H9 (cell line): ENCODE results near the gene TSPAN31. TPM values are rescaled to one million over a fixed set of nuclear protein-coding genes. Genes with fewer than 3 reads are reported as not detected.

Experiments
- DNase-seq: peaks from one replicate; pipeline ENCODE4 v3.0.0-alpha.2; 2017
- H2AFZ ChIP-seq: one replicate; pipeline ENCODE4 v1.6.1; 2013; ENCODE audit warnings: mild to moderate bottlenecking, low read length, control low read depth, moderate library complexity
- H2AK5ac ChIP-seq: 2 replicates; pipeline ENCODE4 v1.6.1; 2013; ENCODE audit warnings: low read length, control low read depth, mixed read lengths; ENCODE audit not compliant: insufficient read length
- H2BK120ac ChIP-seq: one replicate; pipeline ENCODE4 v1.6.1; 2013; ENCODE audit warnings: low read depth, mild to moderate bottlenecking, low read length, control low read depth, inconsistent platforms; ENCODE audit not compliant: poor library complexity, severe bottlenecking
- H2BK12ac ChIP-seq: 2 replicates; pipeline ENCODE4 v1.6.1; 2013; ENCODE audit warnings: low read length, control low read depth, mixed read lengths, low read depth; ENCODE audit not compliant: insufficient read length
- H2BK15ac ChIP-seq: 2 replicates; pipeline ENCODE4 v1.6.1; 2013; ENCODE audit warnings: low read depth, low read length, control low read depth
- H2BK20ac ChIP-seq: one replicate; pipeline ENCODE4 v1.6.1; 2013; ENCODE audit warnings: low read depth, mild to moderate bottlenecking, low read length, control low read depth, inconsistent platforms; ENCODE audit not compliant: poor library complexity, severe bottlenecking
- H2BK5ac ChIP-seq: 2 replicates; pipeline ENCODE4 v1.6.1; 2013; ENCODE audit warnings: low read length, control low read depth, mixed read lengths; ENCODE audit not compliant: insufficient read length
- H3K14ac ChIP-seq: 2 replicates; pipeline ENCODE4 v1.6.1; 2013; ENCODE audit warnings: low read length, control low read depth; ENCODE audit not compliant: insufficient read depth
- H3K18ac ChIP-seq: 2 replicates; pipeline ENCODE4 v1.6.1; 2013; ENCODE audit warnings: low read depth, mild to moderate bottlenecking, mixed read lengths, low read length, control low read depth; ENCODE audit not compliant: insufficient read length
- H3K23ac ChIP-seq: 2 replicates; pipeline ENCODE4 v1.6.1; 2013; ENCODE audit warnings: low read length, control low read depth, mixed read lengths, low read depth; ENCODE audit not compliant: insufficient read length
- H3K23me2 ChIP-seq: 2 replicates; pipeline ENCODE4 v1.6.1; 2013; ENCODE audit warnings: low read depth, mild to moderate bottlenecking, mixed read lengths, low read length, control low read depth; ENCODE audit not compliant: insufficient read length, poor library complexity, severe bottlenecking
- H3K27ac ChIP-seq: 2 replicates; pipeline ENCODE4 v1.5.1; 2013; ENCODE audit warnings: low read length, control low read depth, mixed read lengths, low read depth; ENCODE audit not compliant: insufficient read length
- H3K27me3 ChIP-seq: 2 replicates; pipeline ENCODE4 v1.6.1; 2013; ENCODE audit warnings: low read length, control low read depth, inconsistent platforms; ENCODE audit not compliant: insufficient read depth
- H3K4ac ChIP-seq: 2 replicates; pipeline ENCODE4 v1.6.1; 2013; ENCODE audit warnings: low read depth, mild to moderate bottlenecking, control low read depth, inconsistent platforms, low read length, moderate library complexity
- H3K4me1 ChIP-seq: 2 replicates; pipeline ENCODE4 v1.6.1; 2013; ENCODE audit warnings: low read length, control low read depth, inconsistent platforms; ENCODE audit not compliant: insufficient read depth
- H3K4me2 ChIP-seq: 2 replicates; pipeline ENCODE4 v1.6.1; 2013; ENCODE audit warnings: low read length, control low read depth, mixed read lengths; ENCODE audit not compliant: insufficient read length, insufficient read depth
- H3K56ac ChIP-seq: 2 replicates; pipeline ENCODE4 v1.6.1; 2013; ENCODE audit warnings: low read depth, mild to moderate bottlenecking, mixed read lengths, low read length, control low read depth; ENCODE audit not compliant: insufficient read length
- H3K79me1 ChIP-seq: 2 replicates; pipeline ENCODE4 v1.6.1; 2013; ENCODE audit warnings: low read depth, mild to moderate bottlenecking, moderate library complexity, low read length, control low read depth, inconsistent platforms; ENCODE audit not compliant: insufficient read depth, poor library complexity, severe bottlenecking
- H3K79me2 ChIP-seq: 2 replicates; pipeline ENCODE4 v1.6.1; 2013; ENCODE audit warnings: low read length, control low read depth, inconsistent platforms; ENCODE audit not compliant: insufficient read depth
- H3K9ac ChIP-seq: 2 replicates; pipeline ENCODE4 v1.6.1; 2013; ENCODE audit warnings: low read length, control low read depth, mixed read lengths; ENCODE audit not compliant: insufficient read length; ENCODE audit errors: extremely low read depth
- H3K9me3 ChIP-seq: one replicate; pipeline ENCODE4 v1.6.1; 2013; ENCODE audit warnings: low read depth, low read length, inconsistent platforms; ENCODE audit not compliant: control insufficient read depth
- H3T11ph ChIP-seq: one replicate; pipeline ENCODE4 v1.6.1; 2013; ENCODE audit warnings: mild to moderate bottlenecking, low read length, control low read depth, inconsistent platforms
- H4K20me1 ChIP-seq: one replicate; pipeline ENCODE4 v1.6.1; 2013; ENCODE audit not compliant: control insufficient read depth, insufficient read length, insufficient read depth
- H4K5ac ChIP-seq: 2 replicates; pipeline ENCODE4 v1.6.1; 2013; ENCODE audit warnings: low read depth, mild to moderate bottlenecking, mixed read lengths, low read length, control low read depth; ENCODE audit not compliant: insufficient read length
- H4K8ac ChIP-seq: replicated peaks from 2 replicates; pipeline ENCODE4 v1.6.1; 2013; ENCODE audit warnings: low read length, control low read depth, mixed read lengths, low read depth; ENCODE audit not compliant: insufficient read length
- H4K91ac ChIP-seq: 2 replicates; pipeline ENCODE4 v1.6.1; 2013; ENCODE audit warnings: low read depth, mild to moderate bottlenecking, moderate library complexity, mixed read lengths, low read length, control low read depth; ENCODE audit not compliant: insufficient read length
- H3K27ac Mint-ChIP-seq, 3 experiments: 2 replicates in 2 of 3; 3 replicates in 1 of 3; pipeline ENCODE4 v1.8.0; 2020 to 2021; ENCODE audit warnings: mixed read lengths in 3 of 3, mild to moderate bottlenecking in 1 of 3, moderate library complexity in 1 of 3
- H3K27me3 Mint-ChIP-seq: 2 replicates; pipeline ENCODE4 v1.8.0; 2021; ENCODE audit warnings: low read depth, mild to moderate bottlenecking, moderate library complexity, mixed read lengths
- H3K36me3 Mint-ChIP-seq, 3 experiments: 2 replicates in 2 of 3; 3 replicates in 1 of 3; pipeline ENCODE4 v1.8.0; 2020 to 2021; ENCODE audit warnings: low read depth in 3 of 3, mixed read lengths in 3 of 3; ENCODE audit not compliant: insufficient read depth in 1 of 3
- H3K4me1 Mint-ChIP-seq, 2 experiments: 2 replicates each; pipeline ENCODE4 v1.8.0; 2020; ENCODE audit warnings: mixed read lengths in 2 of 2
- H3K4me3 Mint-ChIP-seq, 2 experiments: 2 replicates in 1 of 2; 3 replicates in 1 of 2; pipeline ENCODE4 v1.8.0; 2020 to 2021; ENCODE audit warnings: mild to moderate bottlenecking in 2 of 2, mixed read lengths in 2 of 2, moderate library complexity in 1 of 2
- H3K9me3 Mint-ChIP-seq, 2 experiments: 2 replicates in 1 of 2; 3 replicates in 1 of 2; pipeline ENCODE4 v1.8.0; 2020; ENCODE audit warnings: mild to moderate bottlenecking in 2 of 2, mixed read lengths in 2 of 2, moderate library complexity in 1 of 2
- CTCF ChIP-seq: fragments of 200-600 bp; sonication (generic); conservative IDR thresholded peaks from 3 replicates; pipeline ENCODE4 v1.8.0; 2021; ENCODE audit warnings: antibody characterized with exemption, mild to moderate bottlenecking
- WGBS: extraction: QIAGEN DNeasy Blood & Tissue Kit; methylation state at CpG from one replicate; pipeline ENCODE4 v1.1.7; 2013; ENCODE audit warnings: missing lambda C conversion rate, low lambda C conversion rate, mixed read lengths; ENCODE audit not compliant: insufficient read length; ENCODE audit errors: extremely low coverage; 5-methylcytosine and 5-hydroxymethylcytosine counted together
- total RNA-seq: library from RNA; stranded (reverse); gene quantifications from 2 replicates; pipeline ENCODE4 v1.2.1, GENCODE V29; 2021

The TSPAN31 gene
- total RNA-seq, 1 experiment from 2014 or later, result 20.0 TPM

- H2BK12ac ChIP-seq, result no peak overlapping the region
- no peak for TF ChIP-seq CTCF
- H3K9me3 ChIP-seq, result no peaks in the 10 kb centered on the region
- H3K4me2 ChIP-seq, result peak overlapping the region; percentile 65
- H4K8ac ChIP-seq, result no peak overlapping the region
- H4K5ac ChIP-seq, result no peak overlapping the region
- H3K79me1 ChIP-seq, result no peaks in the 10 kb centered on the region
- peaks cover 30% of the 10 kb centered on the region for H3K27me3 Mint-ChIP-seq
- peaks cover 43 to 44% of the 10 kb centered on the region in 2 experiments for H3K4me1 Mint-ChIP-seq
- no CpG with 5 or more reads among the region's 1 CpG for WGBS
- no peak overlapping the region for H2AFZ ChIP-seq
- peak overlapping the region; percentile 81 to 93 for H3K4me3 Mint-ChIP-seq
- peaks cover 0 to 2% of the 10 kb centered on the region in 2 experiments; a peak in 2 of 5 replicates for H3K9me3 Mint-ChIP-seq
- H2BK5ac ChIP-seq, result no peak overlapping the region
- no peak overlapping the region for H3K23ac ChIP-seq
- H3K27ac ChIP-seq, result no peak overlapping the region
- DNase-seq, result no peak
- H4K91ac ChIP-seq, result no peak overlapping the region
- no peak overlapping the region for H3K18ac ChIP-seq
- H2BK20ac ChIP-seq, result no peak overlapping the region
- H3T11ph ChIP-seq, result no peak overlapping the region
- 0 out of 2 replicates have a peak, but pooled peaks cover 7% of the 10 kb centered on the region for H3K4me1 ChIP-seq
- H2BK120ac ChIP-seq, result no peak overlapping the region
- H2BK15ac ChIP-seq, result no peak overlapping the region
- H3K23me2 ChIP-seq, result peaks cover 17% of the 10 kb centered on the region
- no peak overlapping the region for H3K56ac ChIP-seq
- no peaks in the 10 kb centered on the region for H4K20me1 ChIP-seq
- H3K14ac ChIP-seq, result no peak overlapping the region
- H3K27ac Mint-ChIP-seq, result no peak overlapping the region
- H3K79me2 ChIP-seq, result peaks cover 13% of the 10 kb centered on the region; the same call in 1 of the 2 replicates
- H2AK5ac ChIP-seq, result no peak overlapping the region
- H3K36me3 Mint-ChIP-seq, result peaks cover 26 to 42% (median 33%) of the 10 kb centered on the region in 3 experiments
- peaks cover 11% of the 10 kb centered on the region for H3K27me3 ChIP-seq
- no peak overlapping the region for H3K4ac ChIP-seq
- H3K9ac ChIP-seq, result no peak overlapping the region
Measured at GRCh38 chr12:57753756-57754337, 9.0 kb downstream of the TSPAN31 start.
